ENCODE results near the gene ZYX.

DNA sequence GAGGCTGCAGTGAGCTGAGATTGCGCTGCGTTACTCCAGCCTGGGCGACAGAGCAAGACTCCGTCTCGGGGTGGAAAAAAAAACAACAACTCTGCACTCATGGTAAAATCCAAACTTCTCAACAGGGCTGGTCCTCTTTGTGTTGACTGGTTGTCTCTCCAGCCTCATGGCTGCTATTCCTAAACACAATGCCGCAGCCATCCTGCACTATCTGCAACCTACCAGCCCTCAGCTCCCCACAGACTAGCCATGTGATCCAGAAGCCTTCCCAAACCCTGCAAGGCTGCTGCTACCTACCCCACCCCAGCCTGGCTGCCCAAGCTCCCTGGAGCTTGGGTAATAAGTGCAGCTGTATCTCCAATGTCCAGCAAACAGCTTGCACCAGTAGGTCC, 11.7 kb downstream of the ZYX start:
- TF ChIP-seq, protein P1, sequence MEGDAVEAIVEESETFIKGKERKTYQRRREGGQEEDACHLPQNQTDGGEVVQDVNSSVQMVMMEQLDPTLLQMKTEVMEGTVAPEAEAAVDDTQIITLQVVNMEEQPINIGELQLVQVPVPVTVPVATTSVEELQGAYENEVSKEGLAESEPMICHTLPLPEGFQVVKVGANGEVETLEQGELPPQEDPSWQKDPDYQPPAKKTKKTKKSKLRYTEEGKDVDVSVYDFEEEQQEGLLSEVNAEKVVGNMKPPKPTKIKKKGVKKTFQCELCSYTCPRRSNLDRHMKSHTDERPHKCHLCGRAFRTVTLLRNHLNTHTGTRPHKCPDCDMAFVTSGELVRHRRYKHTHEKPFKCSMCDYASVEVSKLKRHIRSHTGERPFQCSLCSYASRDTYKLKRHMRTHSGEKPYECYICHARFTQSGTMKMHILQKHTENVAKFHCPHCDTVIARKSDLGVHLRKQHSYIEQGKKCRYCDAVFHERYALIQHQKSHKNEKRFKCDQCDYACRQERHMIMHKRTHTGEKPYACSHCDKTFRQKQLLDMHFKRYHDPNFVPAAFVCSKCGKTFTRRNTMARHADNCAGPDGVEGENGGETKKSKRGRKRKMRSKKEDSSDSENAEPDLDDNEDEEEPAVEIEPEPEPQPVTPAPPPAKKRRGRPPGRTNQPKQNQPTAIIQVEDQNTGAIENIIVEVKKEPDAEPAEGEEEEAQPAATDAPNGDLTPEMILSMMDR (conservative IDR thresholded peaks at IDR 0.05 in 1 of 2, IDR thresholded peaks at IDR 0.05 in 1 of 2; ENCODE audit: extremely low read depth in 1 of 2, insufficient read depth in 1 of 2, low read depth in 1 of 2, low read length in 2 of 2), result no peak
- no peak for TF ChIP-seq EZH2 (IDR thresholded peaks at IDR 0.05; ENCODE audit: borderline replicate concordance, low read length)
